H1 (cell line): Measurements from ENCODE around the gene ITGA4. TPM values are rescaled to one million over a fixed set of nuclear protein-coding genes. Genes with fewer than 3 reads are reported as not detected.

Source experiments
- CTCF ChIA-PET: fragments of 300-600 bp; sonication (Branson Sonifier 250); formaldehyde crosslinking; loops from one replicate; lab custom pipeline; 2021; ENCODE audit not compliant: partially characterized antibody; lab: Charles Lee
- POLR2A ChIA-PET: fragments of 300-600 bp; sonication (Branson Sonifier 250); formaldehyde crosslinking; loops from one replicate; lab custom pipeline; 2021; ENCODE audit warnings: inconsistent platforms; ENCODE audit not compliant: partially characterized antibody; lab: Charles Lee
- DNase-seq, 2 experiments: peaks; one replicate each; pipeline versions ENCODE4 v3.0.0 to v3.0.0-alpha.2; 2010 to 2022; ENCODE audit warnings: low spot score in 2 of 2, low read depth in 1 of 2, mixed read lengths in 1 of 2
- FAIRE-seq: peaks from 2 replicates; lab custom pipeline; 2011; peaks lifted over from hg19 to GRCh38; lab: Jason Lieb, UNC
- H2AFZ ChIP-seq: 2 replicates; pipeline ENCODE4 v1.8.1; 2012; ENCODE audit warnings: low read length, inconsistent platforms
- H2AK5ac ChIP-seq: 2 replicates; pipeline ENCODE4 v1.6.1; 2013; ENCODE audit warnings: low read depth, low read length
- H2BK120ac ChIP-seq: replicated peaks from 2 replicates; pipeline ENCODE3; 2013; ENCODE audit warnings: low read depth, low read length, inconsistent platforms
- H2BK12ac ChIP-seq: 2 replicates; pipeline ENCODE4 v1.6.1; 2013; ENCODE audit warnings: low read depth, low read length
- H2BK15ac ChIP-seq: 2 replicates; pipeline ENCODE4 v1.6.1; 2013; ENCODE audit warnings: low read length
- H2BK20ac ChIP-seq: 2 replicates; pipeline ENCODE4 v1.6.1; 2013; ENCODE audit warnings: low read length
- H2BK5ac ChIP-seq: 2 replicates; pipeline ENCODE4 v1.6.1; 2013; ENCODE audit warnings: low read depth, low read length
- H3K14ac ChIP-seq: 2 replicates; pipeline ENCODE4 v1.6.1; 2013; ENCODE audit warnings: inconsistent platforms; ENCODE audit not compliant: insufficient read length
- H3K18ac ChIP-seq: 2 replicates; pipeline ENCODE4 v1.6.1; 2013; ENCODE audit warnings: low read length; ENCODE audit errors: extremely low read depth
- H3K23ac ChIP-seq: 2 replicates; pipeline ENCODE4 v1.6.1; 2013; ENCODE audit warnings: inconsistent platforms; ENCODE audit not compliant: insufficient read length
- H3K23me2 ChIP-seq: 2 replicates; pipeline ENCODE4 v1.6.1; 2013; ENCODE audit warnings: low read depth, low read length
- H3K27ac ChIP-seq: 2 replicates; pipeline ENCODE4 v1.6.1; 2011; ENCODE audit warnings: low read depth, low read length, inconsistent platforms
- H3K27me3 ChIP-seq, 4 experiments: replicated peaks in 1 of 4; 1 replicate in 1 of 4; 2 replicates in 3 of 4; pipeline versions ENCODE4 v1.6.1 to v1.8.1; 2011 to 2013; ENCODE audit warnings: low read length in 3 of 4, mild to moderate bottlenecking in 3 of 4, inconsistent platforms in 2 of 4, mixed read lengths in 2 of 4, moderate library complexity in 1 of 4; ENCODE audit not compliant: control insufficient read depth in 3 of 4, insufficient read depth in 3 of 4; ENCODE audit errors: extremely low read depth in 1 of 4
- H3K36me3 ChIP-seq, 4 experiments: 2 replicates each; pipeline versions ENCODE4 v1.6.1 to v1.8.1; 2011 to 2013; ENCODE audit warnings: mild to moderate bottlenecking in 4 of 4, low read length in 3 of 4, moderate library complexity in 2 of 4, control low read depth in 1 of 4, inconsistent platforms in 1 of 4; ENCODE audit not compliant: insufficient read depth in 4 of 4, control insufficient read depth in 2 of 4
- H3K4ac ChIP-seq: replicated peaks from 2 replicates; pipeline ENCODE3; 2013; ENCODE audit warnings: low read length, low read depth, mixed read lengths, inconsistent platforms; ENCODE audit not compliant: insufficient read length
- H3K4me1 ChIP-seq, 4 experiments: replicated peaks in 1 of 4; 1 replicate in 1 of 4; 2 replicates in 3 of 4; pipeline versions ENCODE4 v1.6.1 to v1.8.1; 2011 to 2013; ENCODE audit warnings: low read length in 3 of 4, inconsistent platforms in 2 of 4, mixed read lengths in 1 of 4; ENCODE audit not compliant: insufficient read depth in 4 of 4, control insufficient read depth in 3 of 4
- H3K4me2 ChIP-seq, 2 experiments: 2 replicates each; pipeline versions ENCODE4 v1.6.1 to v1.8.1; 2011 to 2013; ENCODE audit warnings: low read depth in 2 of 2, low read length in 2 of 2, control low read depth in 1 of 2, inconsistent platforms in 1 of 2, mild to moderate bottlenecking in 1 of 2; ENCODE audit not compliant: insufficient read depth in 1 of 2
- H3K4me3 ChIP-seq, 4 experiments: fragments of 200-600, 300-600 bp in 1 of 4; sonication (generic), shearing (Covaris generic), sonication (Bioruptor Twin) in 1 of 4; 2 replicates each; pipeline versions ENCODE4 v1.5.1 to v1.8.1; 2011 to 2016; ENCODE audit warnings: low read length in 4 of 4, low read depth in 3 of 4, control low read depth in 2 of 4, inconsistent platforms in 2 of 4, mild to moderate bottlenecking in 2 of 4, mixed read lengths in 1 of 4, moderate library complexity in 1 of 4; ENCODE audit not compliant: insufficient read depth in 2 of 4; ENCODE audit errors: extremely low read depth in 1 of 4
- H3K56ac ChIP-seq: replicated peaks from 2 replicates; pipeline ENCODE3; 2013; ENCODE audit warnings: low read depth, mild to moderate bottlenecking, mixed read lengths, low read length, inconsistent platforms; ENCODE audit not compliant: insufficient read length
- H3K79me1 ChIP-seq: 2 replicates; pipeline ENCODE4 v1.6.1; 2013; ENCODE audit warnings: low read depth, low read length, control low read depth
- H3K79me2 ChIP-seq, 2 experiments: 2 replicates each; pipeline versions ENCODE4 v1.6.1 to v1.8.1; 2012 to 2013; ENCODE audit warnings: low read length in 2 of 2, mild to moderate bottlenecking in 2 of 2, inconsistent platforms in 1 of 2; ENCODE audit not compliant: insufficient read depth in 2 of 2, control insufficient read depth in 1 of 2
- H3K9ac ChIP-seq, 4 experiments: replicated peaks in 1 of 4; 1 replicate in 1 of 4; 2 replicates in 3 of 4; pipeline versions ENCODE4 v1.6.1 to v1.8.1; 2011 to 2013; ENCODE audit warnings: low read depth in 3 of 4, low read length in 3 of 4, control low read depth in 2 of 4, mild to moderate bottlenecking in 2 of 4, moderate library complexity in 2 of 4, inconsistent platforms in 1 of 4; ENCODE audit errors: extremely low read depth in 1 of 4
- H3K9me3 ChIP-seq, 2 experiments: 2 replicates each; pipeline versions ENCODE4 v1.6.1 to v1.8.1; 2012 to 2013; ENCODE audit warnings: mild to moderate bottlenecking in 2 of 2, moderate library complexity in 2 of 2, control low read depth in 1 of 2, inconsistent platforms in 1 of 2, low read depth in 1 of 2, low read length in 1 of 2, mixed read lengths in 1 of 2; ENCODE audit not compliant: insufficient read depth in 2 of 2
- H4K20me1 ChIP-seq, 2 experiments: replicated peaks in 1 of 2; 2 replicates each; pipeline versions ENCODE3 to v1.8.1; 2011 to 2013; ENCODE audit warnings: inconsistent platforms in 2 of 2, low read length in 2 of 2, mild to moderate bottlenecking in 1 of 2; ENCODE audit not compliant: insufficient read depth in 2 of 2, control insufficient read depth in 1 of 2
- H4K5ac ChIP-seq: 2 replicates; pipeline ENCODE4 v1.6.1; 2013; ENCODE audit warnings: low read length, low read depth, mixed read lengths, inconsistent platforms; ENCODE audit not compliant: insufficient read length
- H4K8ac ChIP-seq: 2 replicates; pipeline ENCODE4 v1.8.0; 2013; ENCODE audit warnings: mild to moderate bottlenecking, moderate library complexity, low read length, inconsistent platforms; ENCODE audit not compliant: insufficient read depth; ENCODE audit errors: extremely low read depth
- H4K91ac ChIP-seq: replicated peaks from 2 replicates; pipeline ENCODE3; 2013; ENCODE audit warnings: low read length, mixed read lengths, inconsistent platforms; ENCODE audit not compliant: insufficient read length
- CEBPB ChIP-seq: IDR thresholded peaks from 2 replicates; pipeline ENCODE4 v1.6.1; 2012; ENCODE audit warnings: low read depth, low read length
- WGBS, 2 experiments: shearing (Covaris generic) in 1 of 2; methylation state at CpG; one replicate each; pipeline versions ENCODE4 v1.1.6 to v1.1.7; 2013 to 2015; ENCODE audit warnings: low lambda C conversion rate in 2 of 2, mixed read lengths in 2 of 2, inconsistent platforms in 1 of 2, low coverage in 1 of 2, missing lambda C conversion rate in 1 of 2; ENCODE audit not compliant: insufficient replicate concordance in 2 of 2, insufficient coverage in 1 of 2, insufficient read length in 1 of 2; ENCODE audit errors: extremely low coverage in 1 of 2, missing lambda C conversion rate in 1 of 2; 5-methylcytosine and 5-hydroxymethylcytosine counted together
- polyA plus RNA-seq, 7 experiments: library from polyadenylated mRNA; depleted of rRNA in 3 of 7; stranded (reverse) in 5 of 7; unstranded in 2 of 7; fragments of >200 nt in 5 of 7; fragments of 200-250 nt in 2 of 7; gene quantifications; 1 replicate in 5 of 7; 2 replicates in 1 of 7; 4 replicates in 1 of 7; pipeline versions ENCODE4 v1.2.1 to v1.2.3, GENCODE V29; 2011 to 2013; ENCODE audit warnings: missing spikeins in 2 of 7, mixed read lengths in 2 of 7
- total RNA-seq: library from RNA; stranded (reverse); fragmentation: NEBNext Ultra II Directional; extraction: Animal tissue kit (Norgen Biotek cat#: 25700); gene quantifications from 2 replicates; pipeline ENCODE4 v1.2.1, GENCODE V29; 2021

Gene ITGA4
- total and polyA plus RNA-seq, 2 of the 8 experiments (the other 6 are each of a cell fraction or from before 2014, with no cell fraction given) = 0.60 to 2.1 TPM

GRCh38 chr2:181421464-181421863, 35.7 kb upstream of the ITGA4 start:
- H3K79me2 ChIP-seq = no peaks in the 10 kb centered on the region
- POLR2A ChIA-PET = no interaction called here
- TF ChIP-seq CEBPB = no peak

More at GRCh38 chr2:181421464-181421863, 35.7 kb upstream of the ITGA4 start:
- H4K20me1 ChIP-seq = no peaks in the 10 kb centered on the region
- H3K4me1 ChIP-seq = no peaks in the 10 kb centered on the region
- DNase-seq (no peak), FAIRE-seq (no peak)
- no peak overlapping the region for H3K56ac ChIP-seq
- no peak overlapping the region for H3K27ac ChIP-seq
- H4K8ac ChIP-seq = no peak overlapping the region
- H4K5ac ChIP-seq = no peak overlapping the region
- H3K79me1 ChIP-seq = no peaks in the 10 kb centered on the region
- no peak overlapping the region for H3K4me2 ChIP-seq
- 87% methylated on average over 2 of the region's 2 CpGs; no CpG with 5 or more reads in 1 of the 2 experiments for WGBS, 2 experiments
- H2BK20ac ChIP-seq = no peak overlapping the region
- H2BK15ac ChIP-seq = no peak overlapping the region
- no peak overlapping the region for H3K14ac ChIP-seq
- H2BK120ac ChIP-seq = no peak overlapping the region
- no peak overlapping the region for H3K4ac ChIP-seq
- no peak overlapping the region for H2BK5ac ChIP-seq
- CTCF ChIA-PET = interaction anchor here (1.5 kb wide), 1 partner anchor 10 kb away, joined by 8 read pairs; no protein-coding TSS in a partner anchor
- no peak overlapping the region for H3K23ac ChIP-seq
- H4K91ac ChIP-seq = no peak overlapping the region
- H2BK12ac ChIP-seq = no peak overlapping the region
- H3K9ac ChIP-seq = no peak overlapping the region
- H2AFZ ChIP-seq = no peak overlapping the region
- no peaks in the 10 kb centered on the region for H3K23me2 ChIP-seq
- H3K4me3 ChIP-seq = no peak overlapping the region
- H2AK5ac ChIP-seq = no peak overlapping the region
- H3K27me3 ChIP-seq = no peaks in the 10 kb centered on the region; a peak in 1 of 7 replicates
- no peaks in the 10 kb centered on the region for H3K36me3 ChIP-seq
- H3K9me3 ChIP-seq = no peaks in the 10 kb centered on the region; a peak in 1 of 4 replicates
- H3K18ac ChIP-seq = no peak overlapping the region
